Measurements from ENCODE around the gene CCDC192.
A peak's percentile ranks its signal among the peaks of the same experiment; 100 is the strongest.

CCDC192 gene

GRCh38 chr5:127944125-127944524 is 240.9 kb downstream of the CCDC192 start:
- TF ChIP-seq CTCF (conservative IDR thresholded peaks at IDR 0.05): no peak
- TF ChIP-seq ZFX (IDR thresholded peaks at IDR 0.05): no peak
- H3K27ac ChIP-seq: no peak overlapping the region

- no peak overlapping the region for H3K27ac ChIP-seq
- no peak for TF ChIP-seq ZFX (IDR thresholded peaks at IDR 0.05)
- no peak for TF ChIP-seq CTCF (conservative IDR thresholded peaks at IDR 0.05)
Measured at GRCh38 chr5:127947941-127948340, 244.8 kb downstream of the CCDC192 start.

- no peak for TF ChIP-seq CTCF (conservative IDR thresholded peaks at IDR 0.05)
- no peak for TF ChIP-seq ZFX (IDR thresholded peaks at IDR 0.05)
- no peak overlapping the region for H3K27ac ChIP-seq
Measured at GRCh38 chr5:127950707-127951391, 247.7 kb downstream of the CCDC192 start.

GRCh38 chr5:127951791-127952190 is 248.6 kb downstream of the CCDC192 start:
- no peak overlapping the region for H3K27ac ChIP-seq
- TF ChIP-seq CTCF (conservative IDR thresholded peaks at IDR 0.05) (no peak), ZFX (IDR thresholded peaks at IDR 0.05) (no peak)

- TF ChIP-seq ZFX (IDR thresholded peaks at IDR 0.05): no peak
- TF ChIP-seq CTCF (conservative IDR thresholded peaks at IDR 0.05): no peak
- H3K27ac ChIP-seq: peak overlapping the region; percentile 33; the same call in 1 of the 2 replicates
Measured at GRCh38 chr5:127957183-127957582, 254.0 kb downstream of the CCDC192 start.

- no peak for TF ChIP-seq ZFX (IDR thresholded peaks at IDR 0.05)
- no peak for TF ChIP-seq CTCF (conservative IDR thresholded peaks at IDR 0.05)
- peak overlapping the region; percentile 33 for H3K27ac ChIP-seq
Measured at GRCh38 chr5:127957701-127958239, 254.6 kb downstream of the CCDC192 start.

- H3K27ac ChIP-seq: peak overlapping the region; percentile 58; the same call in 1 of the 2 replicates
- TF ChIP-seq ZFX (IDR thresholded peaks at IDR 0.05) (no peak), CTCF (conservative IDR thresholded peaks at IDR 0.05) (no peak)
Measured at GRCh38 chr5:127958421-127959011, 255.3 kb downstream of the CCDC192 start.
